Cardiac muscle cell (in vitro differentiated cells and primary cell): ENCODE results near the gene FAM177B. TPM values are rescaled to one million over a fixed set of nuclear protein-coding genes. Genes with fewer than 3 reads are reported as not detected.

Experiments used
- DNase-seq, 2 donors: peaks; one replicate each; pipeline versions ENCODE4 v3.0.0 to v3.0.0-alpha.2; 2010 to 2017; ENCODE audit warnings: low read depth in 1 of 2, low spot score in 1 of 2
- H3K27ac ChIP-seq: fragments of 200-600 bp; sonication (generic); 2 replicates; pipeline ENCODE4 v1.5.1; 2016
- H3K27me3 ChIP-seq: fragments of 200-600 bp; sonication (generic); 2 replicates; pipeline ENCODE4 v1.6.0; 2016; ENCODE audit warnings: control low read depth
- H3K36me3 ChIP-seq: fragments of 200-600 bp; sonication (generic); 2 replicates; pipeline ENCODE4 v1.5.1; 2016; ENCODE audit warnings: control low read depth
- H3K4me1 ChIP-seq: fragments of 200-600 bp; sonication (generic); 2 replicates; pipeline ENCODE4 v1.8.1; 2017; ENCODE audit warnings: low read depth, mild to moderate bottlenecking, mixed run types
- H3K4me3 ChIP-seq: fragments of 200-600 bp; sonication (generic); 2 replicates; pipeline ENCODE4 v1.5.1; 2016; ENCODE audit warnings: mild to moderate bottlenecking
- H3K9me3 ChIP-seq: fragments of 200-600 bp; sonication (generic); 2 replicates; pipeline ENCODE4 v1.5.1; 2017; ENCODE audit warnings: low read depth, mild to moderate bottlenecking, control low read depth
- CTCF ChIP-seq: IDR thresholded peaks from 2 replicates; pipeline ENCODE4 v1.5.1; 2012; ENCODE audit warnings: low read depth, mild to moderate bottlenecking, low read length
- polyA plus RNA-seq: library from polyadenylated mRNA; unstranded; fragments of >200 nt; fragmentation: Nextera tagmentation; extraction: Ambion mirVana; gene quantifications from 2 replicates; pipeline ENCODE4 v1.2.1, GENCODE V29; 2016
- total RNA-seq: library from RNA; depleted of rRNA; stranded (reverse); fragments of >200 nt; gene quantifications from 2 replicates; pipeline ENCODE4 v1.2.3, GENCODE V29; 2016

Gene FAM177B
- total and polyA plus RNA-seq, 2 experiments from 2014 or later, result not detected

GRCh38 chr1:222788402-222789156 lies 51.6 kb downstream of the FAM177B start:
- Histone ChIP-seq H3K27me3 (no peaks in the 10 kb centered on the region), H3K4me3 (no peak overlapping the region), H3K27ac (no peak overlapping the region), H3K9me3 (no peaks in the 10 kb centered on the region), H3K36me3 (no peaks in the 10 kb centered on the region), H3K4me1 (no peaks in the 10 kb centered on the region)
- TF ChIP-seq CTCF, result no peak
- DNase-seq, result no peak

GRCh38 chr1:222790115-222790514 lies 53.1 kb downstream of the FAM177B start:
- Histone ChIP-seq H3K27me3 (no peaks in the 10 kb centered on the region), H3K36me3 (no peaks in the 10 kb centered on the region), H3K27ac (no peak overlapping the region), H3K4me1 (no peaks in the 10 kb centered on the region), H3K9me3 (no peaks in the 10 kb centered on the region), H3K4me3 (no peak overlapping the region)
- TF ChIP-seq CTCF, result no peak
- DNase-seq, result no peak

DNA sequence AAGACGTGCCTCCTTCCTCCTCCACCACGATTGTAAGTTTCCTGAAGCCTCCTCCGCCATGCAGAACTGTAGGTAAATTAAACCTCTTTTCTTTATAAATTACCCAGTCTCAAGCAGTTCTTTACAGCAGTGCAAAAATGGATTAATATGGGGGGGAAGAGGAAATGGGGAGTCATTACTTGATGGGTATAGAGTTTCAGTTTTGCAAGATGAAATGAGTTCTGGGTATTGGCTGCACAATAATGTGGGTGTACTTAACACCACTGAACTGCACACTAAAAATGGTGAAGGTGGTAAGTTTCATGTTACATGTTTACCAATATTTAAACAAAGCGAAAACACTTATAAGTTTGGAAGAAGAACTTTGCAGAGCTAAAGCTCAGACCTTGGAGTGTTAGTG lies 53.5 kb downstream of the FAM177B start:
- H3K36me3 ChIP-seq, result no peaks in the 10 kb centered on the region
- no peaks in the 10 kb centered on the region for H3K27me3 ChIP-seq
- TF ChIP-seq CTCF, result no peak
- H3K4me3 ChIP-seq, result no peak overlapping the region
- no peaks in the 10 kb centered on the region for H3K4me1 ChIP-seq
- no peak for DNase-seq
- no peaks in the 10 kb centered on the region for H3K9me3 ChIP-seq
- H3K27ac ChIP-seq, result no peak overlapping the region

- no peak overlapping the region for H3K4me3 ChIP-seq
- no peaks in the 10 kb centered on the region for H3K4me1 ChIP-seq
- no peaks in the 10 kb centered on the region for H3K36me3 ChIP-seq
- H3K27me3 ChIP-seq, result no peaks in the 10 kb centered on the region
- H3K27ac ChIP-seq, result no peak overlapping the region
- no peaks in the 10 kb centered on the region for H3K9me3 ChIP-seq
- no peak for TF ChIP-seq CTCF
- DNase-seq, result peak in 1 of 2 donors; percentile 67
Measured at GRCh38 chr1:222791006-222791710, 54.2 kb downstream of the FAM177B start.

DNA sequence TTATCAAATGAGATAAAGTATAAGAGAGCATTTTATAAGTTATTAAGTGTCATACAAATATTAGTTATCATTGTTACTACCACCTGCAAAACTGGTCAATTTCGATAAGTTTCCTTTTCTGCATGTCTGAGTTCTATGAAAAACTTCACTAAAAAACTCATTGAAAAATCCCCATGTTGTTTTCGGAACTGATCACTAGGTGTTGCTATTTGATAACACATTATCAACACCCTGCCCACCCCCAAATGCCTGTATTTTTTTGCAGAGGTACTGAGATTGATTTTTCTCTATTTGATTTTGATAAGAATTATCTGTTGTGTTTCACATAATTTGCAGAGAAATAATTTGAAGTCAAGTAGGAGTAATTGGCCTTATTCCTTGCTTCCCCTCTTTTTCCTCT lies 55.7 kb downstream of the FAM177B start:
- H3K27ac ChIP-seq, result no peak overlapping the region
- peak; percentile 43 to 51 for DNase-seq
- no peak overlapping the region for H3K4me3 ChIP-seq
- H3K27me3 ChIP-seq, result no peaks in the 10 kb centered on the region
- H3K36me3 ChIP-seq, result no peaks in the 10 kb centered on the region
- H3K4me1 ChIP-seq, result no peaks in the 10 kb centered on the region
- peak; percentile 52 for TF ChIP-seq CTCF
- H3K9me3 ChIP-seq, result no peaks in the 10 kb centered on the region
